HG03103 (cell line): Measurements from ENCODE around the gene SCRG1.

Experiments
- ATAC-seq: cut with Tn5 transposase; IDR thresholded peaks from one replicate; pipeline ENCODE4 v1.9.1; 2021; ENCODE audit warnings: low read depth; ENCODE audit not compliant: unreplicated experiment

SCRG1 gene

GRCh38 chr4:173398779-173399415, at the start of gene SCRG1:
SCRG1 (minus strand) TSS chr4:173399116; CDS start chr4:173391414, 7,702 bp downstream.
- no peak for ATAC-seq

- ATAC-seq: no peak
Observed at GRCh38 chr4:173448103-173448502, 49.2 kb upstream of the SCRG1 start.

DNA sequence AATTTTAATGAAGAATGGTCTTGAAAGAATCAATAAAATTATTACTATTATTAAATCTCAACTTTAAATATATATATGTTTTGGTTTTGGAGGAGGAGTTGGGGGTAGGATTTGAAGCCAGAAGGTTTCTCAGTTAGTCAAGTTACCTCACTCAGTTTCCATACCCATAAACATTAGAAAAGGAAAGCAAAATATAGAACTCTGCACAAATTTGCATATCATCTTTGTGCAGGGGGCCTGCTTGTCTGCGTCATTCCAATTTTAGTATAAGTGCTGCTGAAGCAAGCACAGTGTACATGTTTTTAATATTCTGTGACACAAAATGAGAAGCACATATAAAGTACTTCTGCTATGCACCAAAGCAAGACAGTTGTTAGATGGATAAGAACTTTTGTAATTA, 47.5 kb upstream of the SCRG1 start:
- ATAC-seq: peak; percentile 89

DNA sequence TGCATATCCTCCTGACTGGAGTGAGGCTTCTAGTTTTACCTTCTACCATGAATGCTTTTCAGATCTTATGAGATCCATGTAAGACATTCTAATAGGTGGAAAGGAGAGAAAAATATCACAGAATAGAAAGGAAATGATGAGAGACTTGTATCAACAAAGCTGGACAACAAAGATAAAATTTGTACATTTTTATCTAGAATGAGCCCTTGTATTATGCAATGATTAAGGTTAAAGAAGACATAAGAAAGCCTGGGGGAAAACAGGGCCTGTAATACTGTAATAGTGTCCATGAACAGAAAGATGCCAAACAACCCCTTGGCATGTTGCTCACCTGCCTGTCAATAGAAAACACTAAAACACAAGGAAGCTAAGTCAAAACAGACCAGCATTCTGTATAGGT, 44.2 kb upstream of the SCRG1 start:
- ATAC-seq: no peak

DNA sequence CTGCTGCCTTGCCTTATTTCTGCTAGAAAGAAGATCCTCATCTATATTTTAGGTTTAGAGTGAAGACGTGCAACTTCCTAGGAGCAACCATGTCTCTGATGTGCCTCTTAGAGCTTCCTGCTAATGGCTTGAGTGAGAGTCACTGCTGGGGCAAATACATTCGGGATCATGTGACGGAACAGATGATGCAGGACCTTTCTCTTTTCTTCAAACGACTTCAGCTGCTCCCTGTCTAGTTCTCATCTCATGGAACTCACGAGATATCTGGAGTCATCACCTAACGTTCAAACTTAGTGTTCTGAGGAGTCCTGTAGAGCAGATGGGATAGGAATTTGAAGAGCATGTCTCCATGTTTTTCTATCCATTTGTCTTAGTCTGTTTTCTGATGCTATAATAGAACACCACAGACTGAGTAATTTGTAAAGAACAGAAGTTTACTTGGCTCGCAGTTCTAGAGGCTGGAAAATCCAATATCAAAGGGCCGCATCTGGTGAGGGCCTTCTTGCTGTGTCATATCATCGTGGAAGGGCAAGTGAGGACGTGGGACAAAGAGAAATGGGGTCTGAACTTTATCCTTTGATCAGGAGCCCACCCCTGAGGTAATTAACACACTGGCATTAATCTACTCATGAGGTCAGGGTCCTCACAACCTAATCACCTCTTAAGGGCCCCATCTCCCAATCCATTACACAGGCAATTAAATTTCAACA, 43.5 kb upstream of the SCRG1 start:
- no peak for ATAC-seq

DNA sequence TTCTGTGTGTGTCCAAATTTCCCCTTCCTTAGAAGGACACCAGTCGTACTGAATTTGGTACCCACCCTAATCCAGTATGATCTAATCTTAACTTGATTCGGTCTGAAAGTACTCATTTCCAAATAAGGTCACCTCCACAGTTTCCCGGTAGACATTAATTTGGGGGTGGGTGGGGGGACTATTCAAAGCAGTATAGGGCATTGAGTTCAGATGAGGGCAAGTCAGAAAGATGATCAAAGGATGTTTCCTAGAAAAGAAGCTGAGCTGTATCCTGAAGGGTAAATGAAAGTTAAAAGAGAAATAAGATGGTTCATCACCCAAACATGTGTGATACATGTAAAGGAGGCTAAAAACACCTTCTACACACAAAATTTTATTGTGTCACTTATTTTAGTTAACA, 42.0 kb upstream of the SCRG1 start:
- ATAC-seq: no peak

DNA sequence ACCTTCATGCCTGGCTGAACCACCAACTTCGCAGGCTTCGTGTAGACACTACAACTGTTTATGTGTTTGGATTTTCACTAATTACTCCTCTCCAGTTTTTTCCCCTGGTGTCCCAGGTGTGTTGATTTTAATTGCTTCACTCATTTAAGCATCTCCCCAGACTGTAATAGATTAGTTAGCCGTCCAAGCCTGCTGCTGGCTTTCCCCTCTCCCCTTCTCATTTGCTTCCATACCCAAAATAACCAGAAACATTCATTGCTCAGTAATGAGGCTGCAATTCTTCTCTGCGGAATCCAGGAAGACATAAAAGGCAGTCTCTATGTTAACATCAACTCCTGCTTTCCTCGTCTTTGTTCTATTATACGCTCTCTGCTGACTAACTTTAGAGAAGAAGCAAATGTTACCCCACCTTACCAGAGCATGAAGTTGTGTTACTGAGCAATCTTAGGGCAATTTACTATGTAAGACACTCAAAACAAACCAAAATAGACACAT, 37.9 kb upstream of the SCRG1 start:
- ATAC-seq: no peak

- ATAC-seq: no peak
Observed at GRCh38 chr4:173436149-173436579, 37.2 kb upstream of the SCRG1 start.

- no peak for ATAC-seq
Observed at GRCh38 chr4:173434231-173434630, 35.3 kb upstream of the SCRG1 start.

DNA sequence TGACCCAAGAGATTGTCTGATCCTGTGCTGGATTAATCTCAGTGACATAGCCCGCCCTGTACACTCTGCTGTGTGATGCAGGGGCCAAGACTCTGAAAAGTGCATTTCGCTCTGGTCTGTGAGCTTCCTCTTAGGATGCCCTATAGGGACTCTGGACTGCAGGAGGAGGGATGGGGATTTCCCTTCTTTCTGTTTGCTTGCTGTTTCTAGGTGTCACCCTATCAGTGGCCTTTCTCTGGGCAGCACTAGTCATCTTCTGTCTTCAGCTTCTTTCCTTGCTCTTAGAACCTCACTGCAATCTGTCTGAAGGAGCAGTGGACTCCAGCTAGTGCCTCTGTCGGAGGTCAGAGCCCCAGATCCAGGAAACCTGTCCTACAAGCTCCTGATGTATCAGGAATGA, 34.5 kb upstream of the SCRG1 start:
- no peak for ATAC-seq

- ATAC-seq: peak; percentile 76
Observed at GRCh38 chr4:173432430-173432829, 33.5 kb upstream of the SCRG1 start.

GRCh38 chr4:173426064-173426463, 27.1 kb upstream of the SCRG1 start:
- no peak for ATAC-seq

- ATAC-seq: no peak
Observed at GRCh38 chr4:173424899-173425805, 26.2 kb upstream of the SCRG1 start.

DNA sequence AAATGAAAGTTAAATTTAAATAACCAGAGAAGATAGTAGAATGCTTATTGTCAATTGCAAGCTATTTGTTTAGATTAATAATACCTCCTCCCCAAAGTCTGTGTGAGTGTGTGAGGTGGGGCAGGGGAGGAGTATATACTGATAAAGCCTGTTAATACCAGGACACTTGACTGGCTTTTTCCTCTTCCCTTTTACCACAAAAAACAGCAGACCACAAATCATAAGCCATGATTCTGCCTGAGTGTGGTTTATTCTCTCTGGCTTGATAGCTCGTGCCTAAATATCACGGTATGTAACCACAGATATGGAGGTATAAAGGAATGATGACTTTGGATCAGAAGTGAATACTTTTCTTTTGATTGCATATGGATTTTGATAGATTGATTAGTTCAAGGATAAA, 21.9 kb upstream of the SCRG1 start:
- no peak for ATAC-seq

DNA sequence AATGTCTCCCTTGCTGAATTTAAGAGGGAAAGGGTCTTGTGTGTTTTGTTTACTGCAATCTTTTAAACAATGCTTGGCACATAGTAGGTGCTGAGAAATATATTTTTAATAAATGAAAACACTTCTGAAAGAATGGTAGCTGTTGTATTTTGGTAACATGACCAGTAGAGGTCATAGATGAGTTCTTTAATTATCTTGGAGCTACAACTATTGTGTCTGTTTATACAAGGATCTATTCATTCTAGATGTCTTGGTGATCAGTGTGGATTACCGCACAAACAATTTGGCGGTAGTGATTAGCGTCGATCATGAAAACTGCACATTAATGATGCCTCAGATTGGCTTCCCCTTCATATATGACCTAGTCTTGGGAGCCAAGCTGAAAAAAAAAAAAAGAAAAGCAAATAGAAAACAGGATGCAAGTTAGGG, 21.4 kb upstream of the SCRG1 start:
- ATAC-seq: no peak

- ATAC-seq: no peak
Observed at GRCh38 chr4:173418639-173419038, 19.7 kb upstream of the SCRG1 start.

DNA sequence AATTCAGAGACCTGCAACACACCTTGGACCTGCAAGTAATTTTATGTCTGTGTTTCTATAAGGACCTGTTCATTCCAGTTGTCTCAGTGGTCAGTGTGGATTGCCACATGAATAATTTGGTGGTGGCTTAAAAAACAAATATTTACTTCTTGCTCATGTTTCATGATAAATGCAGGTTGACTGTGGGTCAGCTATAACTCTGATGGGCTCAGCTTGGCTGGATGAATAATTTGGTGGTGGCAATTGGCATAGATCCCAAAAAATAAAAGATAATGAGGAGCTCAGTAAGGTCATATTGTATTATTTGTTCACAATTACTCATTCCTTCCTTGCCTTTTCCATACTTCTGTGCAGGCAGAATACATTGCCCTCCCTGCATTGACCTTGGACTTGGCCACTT, 18.9 kb upstream of the SCRG1 start:
- ATAC-seq: no peak

GRCh38 chr4:173415885-173416653, 17.2 kb upstream of the SCRG1 start:
- no peak for ATAC-seq

- ATAC-seq: no peak
Observed at GRCh38 chr4:173415092-173415491, 16.2 kb upstream of the SCRG1 start.

GRCh38 chr4:173414456-173414855, 15.5 kb upstream of the SCRG1 start:
- no peak for ATAC-seq
